ENCODE results near the gene TMEM131L. TPM values are rescaled to one million over a fixed set of nuclear protein-coding genes. Genes with fewer than 3 reads are reported as not detected.
A peak's percentile ranks its signal among the peaks of the same experiment; 100 is the strongest.

The TMEM131L gene
- total RNA-seq, 1 experiment from 2014 or later, result 14.6 TPM

GRCh38 chr4:153684971-153685371 lies 218.8 kb downstream of the TMEM131L start:
- no peak overlapping the region for H3K14ac ChIP-seq (ENCODE audit: insufficient read depth, low read length)
- H3K23me2 ChIP-seq (ENCODE audit: insufficient read length, low read depth, low read length, poor library complexity, severe bottlenecking), result peaks cover 15% of the 10 kb centered on the region
- H4K8ac ChIP-seq (replicated peaks; ENCODE audit: insufficient read length, low read depth, low read length), result no peak overlapping the region
- no peak for DNase-seq
- no peaks in the 10 kb centered on the region for H4K20me1 ChIP-seq (ENCODE audit: control insufficient read depth, insufficient read depth, insufficient read length)
- peak overlapping the region; percentile 81 for H3K4me2 ChIP-seq (ENCODE audit: insufficient read depth, insufficient read length, low read length)
- Mint-ChIP-seq H3K36me3 (ENCODE audit: insufficient read depth in 1 of 3, low read depth in 3 of 3) (peaks cover 22 to 27% (median 27%) of the 10 kb centered on the region in 3 experiments), H3K4me3 (peak overlapping the region; percentile 58 to 83), H3K9me3 (peaks cover 29 to 44% of the 10 kb centered on the region in 2 experiments), H3K27me3 (ENCODE audit: low read depth) (peaks cover 56% of the 10 kb centered on the region), H3K27ac (no peak overlapping the region), H3K4me1 (peaks cover 11% of the 10 kb centered on the region in 2 experiments)
- no peak overlapping the region for H2BK120ac ChIP-seq (ENCODE audit: low read depth, low read length, poor library complexity, severe bottlenecking)
- no peak for TF ChIP-seq CTCF (conservative IDR thresholded peaks at IDR 0.05)
- H3K27me3 ChIP-seq (ENCODE audit: insufficient read depth, low read length), result peaks cover 20% of the 10 kb centered on the region
- H3K79me2 ChIP-seq (ENCODE audit: insufficient read depth, low read length), result no peaks in the 10 kb centered on the region
- H3K9ac ChIP-seq (ENCODE audit: extremely low read depth, insufficient read length, low read length), result no peak overlapping the region
- H3K56ac ChIP-seq (ENCODE audit: insufficient read length, low read depth, low read length), result no peak overlapping the region
- no peaks in the 10 kb centered on the region for H3K79me1 ChIP-seq (ENCODE audit: insufficient read depth, low read depth, low read length, poor library complexity, severe bottlenecking)
- H2BK12ac ChIP-seq (ENCODE audit: insufficient read length, low read depth, low read length), result no peak overlapping the region
- no peak overlapping the region for H2BK20ac ChIP-seq (ENCODE audit: low read depth, low read length, poor library complexity, severe bottlenecking)
- peaks cover 16% of the 10 kb centered on the region for H3K9me3 ChIP-seq (ENCODE audit: control insufficient read depth, low read depth, low read length)
- H2BK15ac ChIP-seq (ENCODE audit: low read depth, low read length), result no peak overlapping the region
- H3K23ac ChIP-seq (ENCODE audit: insufficient read length, low read depth, low read length), result no peak overlapping the region
- H2AK5ac ChIP-seq (ENCODE audit: insufficient read length, low read length), result no peak overlapping the region
- H4K5ac ChIP-seq (ENCODE audit: insufficient read length, low read depth, low read length), result no peak overlapping the region
- H3K18ac ChIP-seq (ENCODE audit: insufficient read length, low read depth, low read length), result no peak overlapping the region
- no peaks in the 10 kb centered on the region; the same call in 1 of the 2 replicates for H3K4me1 ChIP-seq (ENCODE audit: insufficient read depth, low read length)
- WGBS (ENCODE audit: extremely low coverage, insufficient read length, low lambda C conversion rate), result no CpG with 5 or more reads among the region's 9 CpGs
- H3K4ac ChIP-seq (ENCODE audit: low read depth, low read length), result no peak overlapping the region
- H3T11ph ChIP-seq (ENCODE audit: low read length), result no peak overlapping the region
- no peak overlapping the region for H2BK5ac ChIP-seq (ENCODE audit: insufficient read length, low read length)
- H4K91ac ChIP-seq (ENCODE audit: insufficient read length, low read depth, low read length), result no peak overlapping the region
- H3K27ac ChIP-seq (ENCODE audit: insufficient read length, low read depth, low read length), result no peak overlapping the region
- peak overlapping the region; percentile 83 for H2AFZ ChIP-seq (ENCODE audit: low read length)

Other genes starting within 250 kb of the TMEM131L start
- gene MND1, start 121.7 kb upstream of the TMEM131L start, total RNA-seq (2021), result 20.5 and 21.0 TPM in 2 replicates
- 0.90 and 1.0 TPM in 2 replicates for gene TLR2, start 217.9 kb downstream of the TMEM131L start, total RNA-seq (2021)

Measured in H9 (cell line).